ENCODE results near the gene CEP44. TPM values are rescaled to one million over a fixed set of nuclear protein-coding genes. Genes with fewer than 3 reads are reported as not detected.
A peak's percentile ranks its signal among the peaks of the same experiment; 100 is the strongest.

CEP44 gene
- 27.9 and 29.2 TPM in 2 replicates for total RNA-seq (2014; rRNA removed; shearing (Covaris generic))
- 32.4 and 41.0 TPM in 2 replicates for total RNA-seq (2022)
- Bru-seq, nascent RNA: percentile 78 among the genes with signal in this experiment
- percentile 78 among the genes with signal in this experiment for BruChase-seq, experiment 1, labeled RNA remaining after a 6-hour chase
- percentile 86 among the genes with signal in this experiment for BruChase-seq, experiment 2, labeled RNA remaining after a 2-hour chase
- long read RNA-seq, full-length matches to known transcripts: 9 of 68 reads
- long read RNA-seq, partial matches to known transcripts: 19 of 68 reads
- long read RNA-seq, other reads (novel, unspliced or antisense): 40 of 68 reads

DNA sequence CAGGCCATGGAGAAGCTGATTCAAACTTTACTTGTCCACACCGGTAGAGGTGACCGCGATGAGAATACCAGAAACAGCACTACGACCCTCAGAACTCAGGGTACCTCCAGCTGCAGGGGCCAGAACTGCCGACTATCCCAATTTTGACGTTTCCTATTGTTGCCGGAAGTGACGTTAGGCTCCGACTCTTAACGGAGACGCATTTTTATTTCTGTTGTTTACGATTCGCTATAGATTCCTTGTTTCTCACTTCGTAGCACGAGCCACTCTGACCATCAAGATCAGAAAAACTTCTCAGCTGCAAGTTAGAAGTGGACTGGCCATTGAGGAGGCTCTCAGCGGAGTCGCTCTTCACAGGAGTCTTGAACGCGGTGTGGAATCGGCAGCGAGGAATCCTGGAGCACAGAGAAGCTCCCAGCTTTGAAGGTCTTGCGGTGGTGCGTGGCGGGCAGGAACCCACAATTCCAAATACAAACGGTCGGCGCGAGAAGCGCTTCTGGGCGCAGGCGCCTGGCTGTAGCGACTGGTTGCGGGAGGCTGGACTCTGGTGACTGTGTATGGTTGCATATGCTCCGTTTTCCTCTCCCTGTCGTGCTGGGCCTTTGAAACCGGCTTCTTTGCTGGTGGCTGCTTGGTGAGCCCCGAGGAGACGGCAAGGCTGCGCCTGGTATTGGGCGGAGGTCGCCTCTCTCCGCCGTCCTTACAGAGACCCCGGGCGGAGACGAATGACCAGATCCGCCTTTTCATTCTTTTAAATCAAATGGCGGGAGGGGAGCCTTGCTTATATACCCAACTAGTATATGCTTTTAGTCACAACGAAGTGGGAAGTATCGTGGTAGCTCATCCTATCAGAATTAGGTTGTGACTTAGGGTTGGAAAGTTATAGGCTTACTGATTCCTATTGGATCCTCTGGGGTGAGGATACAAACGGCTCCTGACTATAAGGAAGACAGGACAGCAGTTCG lies at the start of gene CEP44, which contains the start of gene FBXO8:
TSS of gene CEP44 (plus strand) at position 405 of the 965 bp plus-strand sequence. CDS start 15,211 bp downstream, outside the sequence.
TSS of gene FBXO8 (minus strand) at position 161 of the 965 bp plus-strand sequence. CDS start 20,575 bp downstream, outside the sequence.
- peaks cover 44% of the 10 kb centered on the region; the same call in 1 of the 2 replicates for H3K79me2 ChIP-seq (ENCODE audit: insufficient read depth, low read depth, low read length)
- peak within 1 kb of the TSS; percentile 83 for H3K4me2 ChIP-seq (ENCODE audit: low read length)
- BruUV-seq (replicated peaks): TSS peak; percentile 63
- TF ChIP-seq EZH2phosphoT487 (IDR thresholded peaks at IDR 0.05; ENCODE audit: borderline replicate concordance, low read depth, low read length): no peak
- TF ChIP-seq, protein P1, sequence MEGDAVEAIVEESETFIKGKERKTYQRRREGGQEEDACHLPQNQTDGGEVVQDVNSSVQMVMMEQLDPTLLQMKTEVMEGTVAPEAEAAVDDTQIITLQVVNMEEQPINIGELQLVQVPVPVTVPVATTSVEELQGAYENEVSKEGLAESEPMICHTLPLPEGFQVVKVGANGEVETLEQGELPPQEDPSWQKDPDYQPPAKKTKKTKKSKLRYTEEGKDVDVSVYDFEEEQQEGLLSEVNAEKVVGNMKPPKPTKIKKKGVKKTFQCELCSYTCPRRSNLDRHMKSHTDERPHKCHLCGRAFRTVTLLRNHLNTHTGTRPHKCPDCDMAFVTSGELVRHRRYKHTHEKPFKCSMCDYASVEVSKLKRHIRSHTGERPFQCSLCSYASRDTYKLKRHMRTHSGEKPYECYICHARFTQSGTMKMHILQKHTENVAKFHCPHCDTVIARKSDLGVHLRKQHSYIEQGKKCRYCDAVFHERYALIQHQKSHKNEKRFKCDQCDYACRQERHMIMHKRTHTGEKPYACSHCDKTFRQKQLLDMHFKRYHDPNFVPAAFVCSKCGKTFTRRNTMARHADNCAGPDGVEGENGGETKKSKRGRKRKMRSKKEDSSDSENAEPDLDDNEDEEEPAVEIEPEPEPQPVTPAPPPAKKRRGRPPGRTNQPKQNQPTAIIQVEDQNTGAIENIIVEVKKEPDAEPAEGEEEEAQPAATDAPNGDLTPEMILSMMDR (conservative IDR thresholded peaks at IDR 0.05; ENCODE audit: low read length): no peak
- H3K9me2 ChIP-seq (ENCODE audit: insufficient read depth, low read length): no peaks in the 10 kb centered on the region
- peak within 1 kb of the TSS; percentile 89 for H3K4me3 ChIP-seq (ENCODE audit: low read depth, low read length, poor library complexity, severe bottlenecking)
- H3K9me3 ChIP-seq (ENCODE audit: low read length): peaks cover 8% of the 10 kb centered on the region; the same call in 1 of the 2 replicates
- intact Hi-C loops (cut with micrococcal nuclease; ENCODE audit: unreplicated experiment): loop anchor here (10.0 kb wide), 1 partner anchor 909 kb away; the partner anchor contains the start of gene SAP30
- DNase-seq (ENCODE audit: low spot score): peak; percentile 78
- H4K20me1 ChIP-seq (ENCODE audit: insufficient read depth, low read length): no peaks in the 10 kb centered on the region
- peak within 1 kb of the TSS; percentile 96 for H2AFZ ChIP-seq (ENCODE audit: low read length)
- ChIA-PET POLR2A (interaction anchor here (0.7 to 3.1 kb wide), 8 partner anchors 9 to 1014 kb away, joined by 3 to 16 read pairs (median 4); no protein-coding TSS in a partner anchor), CTCF (ENCODE audit: unreplicated experiment) (interaction anchor here (0.5 kb wide), 1 partner anchor 19 kb away, joined by 3 read pairs; no protein-coding TSS in a partner anchor)
- peak within 1 kb of the TSS; percentile 88 for H3K27ac ChIP-seq (ENCODE audit: low read depth, low read length, poor library complexity, severe bottlenecking)
- no peaks in the 10 kb centered on the region for H3K36me3 ChIP-seq (ENCODE audit: insufficient read depth, low read length)
- peaks cover 19% of the 10 kb centered on the region for H3K4me1 ChIP-seq (ENCODE audit: insufficient read depth, low read length, poor library complexity, severe bottlenecking)

- Histone ChIP-seq H4K20me1 (ENCODE audit: insufficient read depth, low read length) (no peaks in the 10 kb centered on the region), H3K4me3 (ENCODE audit: low read depth, low read length, poor library complexity, severe bottlenecking) (no peak overlapping the region), H3K9me3 (ENCODE audit: low read length) (no peaks in the 10 kb centered on the region), H3K36me3 (ENCODE audit: insufficient read depth, low read length) (no peaks in the 10 kb centered on the region), H3K4me2 (ENCODE audit: low read length) (no peak overlapping the region), H3K79me2 (ENCODE audit: insufficient read depth, low read depth, low read length) (no peaks in the 10 kb centered on the region), H3K4me1 (ENCODE audit: insufficient read depth, low read length, poor library complexity, severe bottlenecking) (no peaks in the 10 kb centered on the region), H3K27ac (ENCODE audit: low read depth, low read length, poor library complexity, severe bottlenecking) (no peak overlapping the region), H2AFZ (ENCODE audit: low read length) (no peak overlapping the region), H3K9me2 (ENCODE audit: insufficient read depth, low read length) (no peaks in the 10 kb centered on the region)
- POLR2A ChIA-PET: no interaction called here
- no peak for TF ChIP-seq EZH2phosphoT487 (IDR thresholded peaks at IDR 0.05; ENCODE audit: borderline replicate concordance, low read depth, low read length)
- DNase-seq (ENCODE audit: low spot score): no peak
- BruUV-seq (replicated peaks): no TSS peak
- intact Hi-C loops (cut with micrococcal nuclease; ENCODE audit: unreplicated experiment): no loop called here
- CTCF ChIA-PET (ENCODE audit: unreplicated experiment): no interaction called here
Measured at GRCh38 chr4:174236359-174236758, 47.4 kb upstream of the CEP44 start.

DNA sequence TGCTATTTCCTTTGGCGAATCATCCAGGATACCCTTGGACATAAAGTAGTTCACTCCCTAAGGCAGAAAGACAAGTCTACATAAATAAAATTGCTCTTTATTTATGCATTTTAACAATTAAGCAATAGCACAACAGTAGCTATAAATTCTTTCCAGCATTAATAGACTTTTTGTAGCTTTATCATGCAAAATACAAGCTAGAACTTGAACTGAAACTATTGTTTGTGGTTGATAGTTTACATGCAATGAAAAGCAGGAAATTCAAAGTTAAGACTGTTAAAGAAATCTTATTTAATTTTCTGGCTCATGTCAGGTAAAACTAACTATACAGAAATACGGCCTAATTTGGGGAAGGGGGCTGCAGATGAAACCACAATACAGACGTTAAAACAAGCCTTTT lies 42.5 kb upstream of the CEP44 start:
- CTCF ChIA-PET (ENCODE audit: unreplicated experiment): no interaction called here
- no peaks in the 10 kb centered on the region for H3K9me2 ChIP-seq (ENCODE audit: insufficient read depth, low read length)
- H2AFZ ChIP-seq (ENCODE audit: low read length): no peak overlapping the region
- H3K4me2 ChIP-seq (ENCODE audit: low read length): no peak overlapping the region
- no peak for DNase-seq (ENCODE audit: low spot score)
- POLR2A ChIA-PET: interaction anchor here (0.6 to 1.4 kb wide), 5 partner anchors 16 to 107 kb away, joined by 3 to 4 read pairs (median 3); no protein-coding TSS in a partner anchor
- no TSS peak for BruUV-seq (replicated peaks)
- intact Hi-C loops (cut with micrococcal nuclease; ENCODE audit: unreplicated experiment): no loop called here
- no peak overlapping the region for H3K27ac ChIP-seq (ENCODE audit: low read depth, low read length, poor library complexity, severe bottlenecking)
- no peaks in the 10 kb centered on the region for H3K9me3 ChIP-seq (ENCODE audit: low read length)
- no peak overlapping the region for H3K4me3 ChIP-seq (ENCODE audit: low read depth, low read length, poor library complexity, severe bottlenecking)
- no peaks in the 10 kb centered on the region for H3K4me1 ChIP-seq (ENCODE audit: insufficient read depth, low read length, poor library complexity, severe bottlenecking)
- no peaks in the 10 kb centered on the region for H4K20me1 ChIP-seq (ENCODE audit: insufficient read depth, low read length)
- no peaks in the 10 kb centered on the region for H3K79me2 ChIP-seq (ENCODE audit: insufficient read depth, low read depth, low read length)
- TF ChIP-seq EZH2phosphoT487 (IDR thresholded peaks at IDR 0.05; ENCODE audit: borderline replicate concordance, low read depth, low read length): no peak
- TF ChIP-seq, protein P1 (conservative IDR thresholded peaks at IDR 0.05; ENCODE audit: low read length): no peak
- no peaks in the 10 kb centered on the region for H3K36me3 ChIP-seq (ENCODE audit: insufficient read depth, low read length)
